Measurements from ENCODE around the gene ZNF804A.

GRCh38 chr2:184598002-184598315 lies 370 bp upstream of the ZNF804A start:
- TF ChIP-seq CTCF (IDR thresholded peaks at IDR 0.05; ENCODE audit: control extremely low read depth in 1 of 3, insufficient read depth in 1 of 3, low read depth in 1 of 3, low read length in 3 of 3) (no peak), YY1 (IDR thresholded peaks at IDR 0.05; ENCODE audit: low read depth, low read length) (no peak), POLR2A (IDR thresholded peaks at IDR 0.05; ENCODE audit: control extremely low read depth in 1 of 2, low read depth in 2 of 2, low read length in 2 of 2) (no peak), RXRA (IDR thresholded peaks at IDR 0.05; ENCODE audit: insufficient read depth, low read depth, low read length) (no peak)

Data from H1 (cell line).